Measurements from ENCODE around the gene SEMA3B.

The SEMA3B gene

GRCh38 chr3:50235716-50236483 is 33.0 kb upstream of the SEMA3B start, which contains the start of gene GNAI2:
TSS of gene GNAI2 (plus strand) at chr3:50236204. CDS start at chr3:50236336, 132 bp downstream.
- Histone ChIP-seq H3K9me3 (ENCODE audit: insufficient read depth, low read length) (no peaks in the 10 kb centered on the region), H3K27ac (ENCODE audit: low read length) (peak within 1 kb of the TSS; percentile 71), H4K20me1 (ENCODE audit: insufficient read depth, low read length) (peaks cover 26% of the 10 kb centered on the region), H3K4me1 (ENCODE audit: low read length) (peaks cover 23% of the 10 kb centered on the region), H3K79me2 (ENCODE audit: low read length) (peaks cover 47% of the 10 kb centered on the region), H3K4me3 (ENCODE audit: low read length) (peak within 1 kb of the TSS; percentile 90), H3K4me2 (ENCODE audit: low read length) (peak within 1 kb of the TSS; percentile 96), H2AFZ (ENCODE audit: low read depth, low read length) (no peak within 1 kb of the TSS), H3K9ac (ENCODE audit: low read length) (peak within 1 kb of the TSS; percentile 89), H3K36me3 (replicated peaks; ENCODE audit: low read depth, low read length) (peaks cover 16% of the 10 kb centered on the region), H3K27me3 (ENCODE audit: low read depth, low read length) (no peaks in the 10 kb centered on the region)
- no peak for TF ChIP-seq EZH2phosphoT487 (IDR thresholded peaks at IDR 0.05; ENCODE audit: low read depth)
- no peak for TF ChIP-seq CTCF (IDR thresholded peaks at IDR 0.05; ENCODE audit: low read depth, low read length)

GRCh38 chr3:50236484-50237132 is 32.3 kb upstream of the SEMA3B start:
- H3K4me1 ChIP-seq (ENCODE audit: low read length): peaks cover 30% of the 10 kb centered on the region
- peaks cover 54% of the 10 kb centered on the region for H3K79me2 ChIP-seq (ENCODE audit: low read length)
- no peak overlapping the region for H2AFZ ChIP-seq (ENCODE audit: low read depth, low read length)

GRCh38 chr3:50237133-50237651 is 31.8 kb upstream of the SEMA3B start:
- no peaks in the 10 kb centered on the region for H3K9me3 ChIP-seq (ENCODE audit: insufficient read depth, low read length)
- no peak for TF ChIP-seq CTCF (IDR thresholded peaks at IDR 0.05; ENCODE audit: low read depth, low read length)
- no peak for TF ChIP-seq EZH2phosphoT487 (IDR thresholded peaks at IDR 0.05; ENCODE audit: low read depth)
- peaks cover 60% of the 10 kb centered on the region for H3K79me2 ChIP-seq (ENCODE audit: low read length)
- H3K9ac ChIP-seq (ENCODE audit: low read length): peak overlapping the region; percentile 89
- peak overlapping the region; percentile 71 for H3K27ac ChIP-seq (ENCODE audit: low read length)
- peak overlapping the region; percentile 96 for H3K4me2 ChIP-seq (ENCODE audit: low read length)
- H3K27me3 ChIP-seq (ENCODE audit: low read depth, low read length): no peaks in the 10 kb centered on the region
- H2AFZ ChIP-seq (ENCODE audit: low read depth, low read length): no peak overlapping the region
- peaks cover 39% of the 10 kb centered on the region for H4K20me1 ChIP-seq (ENCODE audit: insufficient read depth, low read length)
- H3K36me3 ChIP-seq (replicated peaks; ENCODE audit: low read depth, low read length): peaks cover 16% of the 10 kb centered on the region
- peaks cover 36% of the 10 kb centered on the region for H3K4me1 ChIP-seq (ENCODE audit: low read length)
- H3K4me3 ChIP-seq (ENCODE audit: low read length): peak overlapping the region; percentile 90

More at GRCh38 chr3:50236484-50237132, 32.3 kb upstream of the SEMA3B start:
- Histone ChIP-seq H3K9ac (ENCODE audit: low read length) (peak overlapping the region; percentile 89), H3K36me3 (replicated peaks; ENCODE audit: low read depth, low read length) (peaks cover 16% of the 10 kb centered on the region), H3K4me3 (ENCODE audit: low read length) (peak overlapping the region; percentile 90), H3K9me3 (ENCODE audit: insufficient read depth, low read length) (no peaks in the 10 kb centered on the region), H3K27ac (ENCODE audit: low read length) (peak overlapping the region; percentile 71), H3K27me3 (ENCODE audit: low read depth, low read length) (no peaks in the 10 kb centered on the region), H3K4me2 (ENCODE audit: low read length) (peak overlapping the region; percentile 96), H4K20me1 (ENCODE audit: insufficient read depth, low read length) (peaks cover 33% of the 10 kb centered on the region)
- TF ChIP-seq CTCF (IDR thresholded peaks at IDR 0.05; ENCODE audit: low read depth, low read length): no peak
- TF ChIP-seq EZH2phosphoT487 (IDR thresholded peaks at IDR 0.05; ENCODE audit: low read depth): no peak
